ENCODE data around the gene ADAMTS12.

The ADAMTS12 gene

GRCh38 chr5:33734537-33734936, 157.3 kb downstream of the ADAMTS12 start:
- H3K27me3 ChIP-seq (ENCODE audit: control insufficient read depth in 2 of 2, insufficient read depth in 2 of 2, low read length in 2 of 2): no peaks in the 10 kb centered on the region
- H3K4me3 ChIP-seq (ENCODE audit: low read length in 2 of 2): no peak overlapping the region
- no peak overlapping the region for H3K9ac ChIP-seq (ENCODE audit: low read depth in 1 of 2, low read length in 2 of 2)
- H3K9me3 ChIP-seq (ENCODE audit: control insufficient read depth in 2 of 2, low read length in 2 of 2): no peaks in the 10 kb centered on the region
- H3K4me1 ChIP-seq (ENCODE audit: control insufficient read depth in 2 of 2, insufficient read depth in 2 of 2, low read length in 2 of 2): no peaks in the 10 kb centered on the region
- H3K36me3 ChIP-seq (ENCODE audit: control insufficient read depth in 2 of 2, insufficient read depth in 2 of 2, low read length in 2 of 2): no peaks in the 10 kb centered on the region
- H3K27ac ChIP-seq (ENCODE audit: low read depth in 2 of 2, low read length in 2 of 2): no peak overlapping the region

- H3K9me3 ChIP-seq (ENCODE audit: control insufficient read depth in 2 of 2, low read length in 2 of 2): no peaks in the 10 kb centered on the region
- no peak overlapping the region for H3K9ac ChIP-seq (ENCODE audit: low read depth in 1 of 2, low read length in 2 of 2)
- H3K27ac ChIP-seq (ENCODE audit: low read depth in 2 of 2, low read length in 2 of 2): no peak overlapping the region
- no peak overlapping the region for H3K4me3 ChIP-seq (ENCODE audit: low read length in 2 of 2)
- no peaks in the 10 kb centered on the region for H3K27me3 ChIP-seq (ENCODE audit: control insufficient read depth in 2 of 2, insufficient read depth in 2 of 2, low read length in 2 of 2)
- H3K36me3 ChIP-seq (ENCODE audit: control insufficient read depth in 2 of 2, insufficient read depth in 2 of 2, low read length in 2 of 2): no peaks in the 10 kb centered on the region
- H3K4me1 ChIP-seq (ENCODE audit: control insufficient read depth in 2 of 2, insufficient read depth in 2 of 2, low read length in 2 of 2): no peaks in the 10 kb centered on the region
These were observed 158.6 kb downstream of the ADAMTS12 start for GRCh38 chr5:33733225-33733624.

GRCh38 chr5:33726422-33727165, 165.2 kb downstream of the ADAMTS12 start:
- Histone ChIP-seq H3K4me1 (ENCODE audit: control insufficient read depth in 2 of 2, insufficient read depth in 2 of 2, low read length in 2 of 2) (no peaks in the 10 kb centered on the region), H3K4me3 (ENCODE audit: low read length in 2 of 2) (no peak overlapping the region), H3K36me3 (ENCODE audit: control insufficient read depth in 2 of 2, insufficient read depth in 2 of 2, low read length in 2 of 2) (no peaks in the 10 kb centered on the region), H3K27ac (ENCODE audit: low read depth in 2 of 2, low read length in 2 of 2) (no peak overlapping the region), H3K9ac (ENCODE audit: low read depth in 1 of 2, low read length in 2 of 2) (no peak overlapping the region), H3K27me3 (ENCODE audit: control insufficient read depth in 2 of 2, insufficient read depth in 2 of 2, low read length in 2 of 2) (no peaks in the 10 kb centered on the region), H3K9me3 (ENCODE audit: control insufficient read depth in 2 of 2, low read length in 2 of 2) (no peaks in the 10 kb centered on the region)

- no peak overlapping the region for H3K9ac ChIP-seq (ENCODE audit: low read depth in 1 of 2, low read length in 2 of 2)
- no peaks in the 10 kb centered on the region for H3K9me3 ChIP-seq (ENCODE audit: control insufficient read depth in 2 of 2, low read length in 2 of 2)
- H3K4me3 ChIP-seq (ENCODE audit: low read length in 2 of 2): no peak overlapping the region
- no peaks in the 10 kb centered on the region for H3K27me3 ChIP-seq (ENCODE audit: control insufficient read depth in 2 of 2, insufficient read depth in 2 of 2, low read length in 2 of 2)
- H3K36me3 ChIP-seq (ENCODE audit: control insufficient read depth in 2 of 2, insufficient read depth in 2 of 2, low read length in 2 of 2): no peaks in the 10 kb centered on the region
- no peaks in the 10 kb centered on the region for H3K4me1 ChIP-seq (ENCODE audit: control insufficient read depth in 2 of 2, insufficient read depth in 2 of 2, low read length in 2 of 2)
- no peak overlapping the region for H3K27ac ChIP-seq (ENCODE audit: low read depth in 2 of 2, low read length in 2 of 2)
These were observed 166.0 kb downstream of the ADAMTS12 start for GRCh38 chr5:33725806-33726205.

GRCh38 chr5:33721491-33722200, 170.1 kb downstream of the ADAMTS12 start:
- no peaks in the 10 kb centered on the region for H3K36me3 ChIP-seq (ENCODE audit: control insufficient read depth in 2 of 2, insufficient read depth in 2 of 2, low read length in 2 of 2)
- no peak overlapping the region for H3K4me3 ChIP-seq (ENCODE audit: low read length in 2 of 2)
- H3K27me3 ChIP-seq (ENCODE audit: control insufficient read depth in 2 of 2, insufficient read depth in 2 of 2, low read length in 2 of 2): no peaks in the 10 kb centered on the region
- no peaks in the 10 kb centered on the region for H3K4me1 ChIP-seq (ENCODE audit: control insufficient read depth in 2 of 2, insufficient read depth in 2 of 2, low read length in 2 of 2)
- no peak overlapping the region for H3K27ac ChIP-seq (ENCODE audit: low read depth in 2 of 2, low read length in 2 of 2)
- H3K9me3 ChIP-seq (ENCODE audit: control insufficient read depth in 2 of 2, low read length in 2 of 2): no peaks in the 10 kb centered on the region
- no peak overlapping the region for H3K9ac ChIP-seq (ENCODE audit: low read depth in 1 of 2, low read length in 2 of 2)

GRCh38 chr5:33720176-33720575, 171.6 kb downstream of the ADAMTS12 start:
- Histone ChIP-seq H3K4me1 (ENCODE audit: control insufficient read depth in 2 of 2, insufficient read depth in 2 of 2, low read length in 2 of 2) (no peaks in the 10 kb centered on the region), H3K36me3 (ENCODE audit: control insufficient read depth in 2 of 2, insufficient read depth in 2 of 2, low read length in 2 of 2) (no peaks in the 10 kb centered on the region), H3K9me3 (ENCODE audit: control insufficient read depth in 2 of 2, low read length in 2 of 2) (no peaks in the 10 kb centered on the region), H3K4me3 (ENCODE audit: low read length in 2 of 2) (no peak overlapping the region), H3K27me3 (ENCODE audit: control insufficient read depth in 2 of 2, insufficient read depth in 2 of 2, low read length in 2 of 2) (no peaks in the 10 kb centered on the region), H3K27ac (ENCODE audit: low read depth in 2 of 2, low read length in 2 of 2) (no peak overlapping the region), H3K9ac (ENCODE audit: low read depth in 1 of 2, low read length in 2 of 2) (no peak overlapping the region)

GRCh38 chr5:33719769-33720168, 172.0 kb downstream of the ADAMTS12 start:
- H3K4me1 ChIP-seq (ENCODE audit: control insufficient read depth in 2 of 2, insufficient read depth in 2 of 2, low read length in 2 of 2): no peaks in the 10 kb centered on the region
- no peak overlapping the region for H3K27ac ChIP-seq (ENCODE audit: low read depth in 2 of 2, low read length in 2 of 2)
- no peak overlapping the region for H3K4me3 ChIP-seq (ENCODE audit: low read length in 2 of 2)
- H3K36me3 ChIP-seq (ENCODE audit: control insufficient read depth in 2 of 2, insufficient read depth in 2 of 2, low read length in 2 of 2): no peaks in the 10 kb centered on the region
- no peak overlapping the region for H3K9ac ChIP-seq (ENCODE audit: low read depth in 1 of 2, low read length in 2 of 2)
- no peaks in the 10 kb centered on the region for H3K27me3 ChIP-seq (ENCODE audit: control insufficient read depth in 2 of 2, insufficient read depth in 2 of 2, low read length in 2 of 2)
- no peaks in the 10 kb centered on the region for H3K9me3 ChIP-seq (ENCODE audit: control insufficient read depth in 2 of 2, low read length in 2 of 2)

- Histone ChIP-seq H3K9ac (ENCODE audit: low read depth in 1 of 2, low read length in 2 of 2) (no peak overlapping the region), H3K27ac (ENCODE audit: low read depth in 2 of 2, low read length in 2 of 2) (no peak overlapping the region), H3K9me3 (ENCODE audit: control insufficient read depth in 2 of 2, low read length in 2 of 2) (no peaks in the 10 kb centered on the region), H3K4me3 (ENCODE audit: low read length in 2 of 2) (no peak overlapping the region), H3K36me3 (ENCODE audit: control insufficient read depth in 2 of 2, insufficient read depth in 2 of 2, low read length in 2 of 2) (no peaks in the 10 kb centered on the region), H3K27me3 (ENCODE audit: control insufficient read depth in 2 of 2, insufficient read depth in 2 of 2, low read length in 2 of 2) (no peaks in the 10 kb centered on the region), H3K4me1 (ENCODE audit: control insufficient read depth in 2 of 2, insufficient read depth in 2 of 2, low read length in 2 of 2) (no peaks in the 10 kb centered on the region)
These were observed 176.1 kb downstream of the ADAMTS12 start for GRCh38 chr5:33715661-33716060.

- Histone ChIP-seq H3K27ac (ENCODE audit: low read depth in 2 of 2, low read length in 2 of 2) (no peak overlapping the region), H3K9ac (ENCODE audit: low read depth in 1 of 2, low read length in 2 of 2) (no peak overlapping the region), H3K4me1 (ENCODE audit: control insufficient read depth in 2 of 2, insufficient read depth in 2 of 2, low read length in 2 of 2) (no peaks in the 10 kb centered on the region), H3K27me3 (ENCODE audit: control insufficient read depth in 2 of 2, insufficient read depth in 2 of 2, low read length in 2 of 2) (no peaks in the 10 kb centered on the region), H3K36me3 (ENCODE audit: control insufficient read depth in 2 of 2, insufficient read depth in 2 of 2, low read length in 2 of 2) (no peaks in the 10 kb centered on the region), H3K9me3 (ENCODE audit: control insufficient read depth in 2 of 2, low read length in 2 of 2) (no peaks in the 10 kb centered on the region), H3K4me3 (ENCODE audit: low read length in 2 of 2) (no peak overlapping the region)
These were observed 178.5 kb downstream of the ADAMTS12 start for GRCh38 chr5:33713136-33713765.

- H3K27ac ChIP-seq (ENCODE audit: low read depth in 2 of 2, low read length in 2 of 2): peak overlapping the region in 1 of 2 donors; percentile 47
These were observed 179.1 kb downstream of the ADAMTS12 start for GRCh38 chr5:33712664-33713063.

More at GRCh38 chr5:33712664-33713063, 179.1 kb downstream of the ADAMTS12 start:
- Histone ChIP-seq H3K4me1 (ENCODE audit: control insufficient read depth in 2 of 2, insufficient read depth in 2 of 2, low read length in 2 of 2) (no peaks in the 10 kb centered on the region), H3K9me3 (ENCODE audit: control insufficient read depth in 2 of 2, low read length in 2 of 2) (no peaks in the 10 kb centered on the region), H3K27me3 (ENCODE audit: control insufficient read depth in 2 of 2, insufficient read depth in 2 of 2, low read length in 2 of 2) (no peaks in the 10 kb centered on the region), H3K9ac (ENCODE audit: low read depth in 1 of 2, low read length in 2 of 2) (no peak overlapping the region), H3K4me3 (ENCODE audit: low read length in 2 of 2) (no peak overlapping the region), H3K36me3 (ENCODE audit: control insufficient read depth in 2 of 2, insufficient read depth in 2 of 2, low read length in 2 of 2) (no peaks in the 10 kb centered on the region)

Data from mucosa of rectum (tissue), 2 donors.